GM10266 (cell line): Measurements from ENCODE around the gene SOX9.
A peak's percentile ranks its signal among the peaks of the same experiment; 100 is the strongest.

Experiments
- DNase-seq: peaks from one replicate; pipeline ENCODE4 v3.0.0; 2012; ENCODE audit errors: extremely low spot score
- CTCF ChIP-seq: IDR thresholded peaks from 2 replicates; pipeline ENCODE4 v1.5.1; 2012; ENCODE audit warnings: mild to moderate bottlenecking, low read depth; ENCODE audit not compliant: control insufficient read depth, insufficient read depth; ENCODE audit errors: missing control alignments

Gene SOX9

GRCh38 chr17:72118335-72119076 is 2.3 kb upstream of the SOX9 start:
- peak; percentile 56 for DNase-seq
- TF ChIP-seq CTCF = peak; percentile 80

GRCh38 chr17:72119077-72119872 is 1.5 kb upstream of the SOX9 start:
- TF ChIP-seq CTCF = no peak
- no peak for DNase-seq

GRCh38 chr17:72119873-72120641 is 763 bp upstream of the SOX9 start:
- DNase-seq = peak; percentile 32
- TF ChIP-seq CTCF = no peak

- peak; percentile 54 for DNase-seq
- no peak for TF ChIP-seq CTCF
These were observed 567 bp downstream of the SOX9 start for GRCh38 chr17:72121164-72122009.

GRCh38 chr17:72122010-72122764 is 1.4 kb downstream of the SOX9 start:
- no peak for TF ChIP-seq CTCF
- peak; percentile 62 for DNase-seq
